DMS79 treated with DMSO at 0.1 percent for 48 hours (cell line): ENCODE results near the gene CTDNEP1.
"Not testable (repeated sequence)": the region's sequence is repeated elsewhere in the genome, so short reads cannot be mapped to it uniquely, and the experiment has no call there.

ENCODE experiments used
- DNase-seq: peaks from one replicate; lab custom pipeline; 2025; lab: John Stamatoyannopoulos, UW

CTDNEP1 gene

DNA sequence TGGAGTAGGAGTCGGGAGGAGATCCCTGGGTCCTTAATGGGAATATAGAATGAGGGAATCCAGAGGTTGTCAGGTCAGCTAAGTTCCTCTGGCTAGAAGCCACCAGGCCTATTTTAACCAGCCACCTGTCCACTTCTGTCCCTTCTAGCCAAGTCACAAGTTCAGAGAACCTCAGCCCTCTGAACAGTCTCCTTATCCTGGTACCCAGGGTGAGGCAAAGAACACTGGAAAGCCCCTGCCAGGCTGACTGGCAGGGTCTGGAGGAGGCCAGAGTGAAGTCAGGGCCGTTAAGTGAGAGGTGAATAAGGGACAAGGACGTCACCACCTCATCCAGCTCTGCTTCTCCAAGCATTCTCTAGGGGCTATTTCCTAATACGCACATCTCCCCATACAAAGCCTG, 2.7 kb downstream of the CTDNEP1 start:
- no peak for DNase-seq

DNA sequence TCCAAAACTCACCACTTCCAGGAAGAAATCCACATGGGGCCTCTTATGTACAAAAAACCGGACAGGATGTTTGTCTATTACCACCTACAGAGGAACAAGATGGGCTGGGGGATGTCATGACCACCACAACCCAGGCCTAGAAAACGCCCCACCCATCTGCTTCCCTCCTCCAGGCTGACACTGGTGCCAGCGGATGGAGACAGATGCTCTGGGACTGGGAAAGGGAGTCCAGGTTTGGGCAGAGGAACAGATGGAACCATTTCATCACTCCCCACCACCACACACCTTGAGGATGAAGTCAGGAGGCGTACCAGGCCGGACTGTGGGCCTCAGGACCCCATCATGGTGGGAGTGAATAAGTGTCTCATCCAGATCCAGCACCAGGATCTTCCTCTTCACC, 4.8 kb downstream of the CTDNEP1 start:
- DNase-seq: no peak

DNA sequence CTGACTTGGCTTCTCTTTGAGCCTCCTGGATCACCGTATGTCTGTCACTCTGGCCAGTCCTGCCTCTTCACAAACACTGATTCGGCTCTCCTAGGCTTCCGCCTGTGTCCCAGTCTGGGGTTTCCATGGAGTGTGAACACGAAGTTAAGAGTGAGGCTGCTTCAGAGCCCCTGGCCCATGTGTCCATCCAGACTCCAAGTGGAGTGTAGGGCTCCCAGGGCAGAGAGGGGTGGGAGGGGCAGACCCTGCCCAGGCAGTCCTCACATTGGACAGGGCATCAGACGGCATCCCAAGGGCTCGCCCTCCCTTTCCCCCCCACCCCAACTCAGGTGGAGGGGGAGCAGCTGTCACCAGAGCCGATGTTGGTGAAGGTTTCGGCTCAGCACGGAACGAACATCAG, 7.7 kb downstream of the CTDNEP1 start:
- DNase-seq: not testable (repeated sequence)

DNA sequence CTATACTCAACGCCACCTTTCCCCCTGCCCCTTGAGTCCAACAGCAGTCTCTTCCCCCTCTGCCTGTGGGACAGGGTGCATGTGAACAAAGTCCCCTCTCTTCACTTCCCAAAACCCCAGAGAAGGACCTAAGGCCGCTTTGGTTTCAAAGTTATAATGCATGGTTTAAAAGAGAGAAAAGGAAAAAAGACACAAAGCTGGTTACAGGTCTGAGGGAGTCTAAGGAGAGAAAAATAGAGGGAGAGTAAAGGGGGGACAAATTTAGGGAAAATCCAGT, 8.1 kb downstream of the CTDNEP1 start:
- DNase-seq: no peak

DNA sequence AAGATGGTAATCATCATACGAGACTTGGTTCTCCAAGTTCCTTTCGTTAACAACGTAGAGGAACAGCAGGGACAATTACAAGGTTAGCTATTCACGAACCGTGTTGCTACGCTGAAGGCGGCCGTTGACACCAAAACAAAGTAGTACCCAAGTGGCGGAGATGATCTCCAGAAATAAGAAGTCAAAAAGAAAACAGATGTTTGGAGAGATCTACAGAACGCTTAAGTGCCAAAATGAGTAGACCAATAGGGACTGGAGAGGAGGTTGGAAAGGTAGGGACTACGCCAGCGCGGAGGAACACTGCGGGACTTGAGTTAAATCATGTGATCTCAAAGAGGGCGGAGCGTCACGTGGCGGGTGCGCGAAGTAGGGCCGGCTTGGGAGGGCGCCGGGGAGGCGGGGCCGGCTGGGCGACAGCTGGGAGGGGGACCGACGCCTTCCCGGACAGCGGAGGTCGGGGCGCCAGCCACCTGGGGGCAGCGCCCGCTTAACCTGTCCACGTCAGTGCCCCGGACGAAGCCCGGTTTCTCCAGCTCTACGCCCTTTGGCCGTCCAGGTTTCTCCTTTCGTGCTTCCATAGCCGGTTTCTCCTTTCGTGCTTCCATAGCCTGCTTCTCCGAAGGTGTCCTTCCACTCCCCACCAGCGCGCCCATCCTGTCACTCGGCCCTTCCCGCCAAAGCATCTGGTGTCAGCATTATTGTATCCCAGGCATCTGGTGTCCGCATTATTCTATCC, 8.6 kb downstream of the CTDNEP1 start:
- peak; percentile 95 for DNase-seq

DNA sequence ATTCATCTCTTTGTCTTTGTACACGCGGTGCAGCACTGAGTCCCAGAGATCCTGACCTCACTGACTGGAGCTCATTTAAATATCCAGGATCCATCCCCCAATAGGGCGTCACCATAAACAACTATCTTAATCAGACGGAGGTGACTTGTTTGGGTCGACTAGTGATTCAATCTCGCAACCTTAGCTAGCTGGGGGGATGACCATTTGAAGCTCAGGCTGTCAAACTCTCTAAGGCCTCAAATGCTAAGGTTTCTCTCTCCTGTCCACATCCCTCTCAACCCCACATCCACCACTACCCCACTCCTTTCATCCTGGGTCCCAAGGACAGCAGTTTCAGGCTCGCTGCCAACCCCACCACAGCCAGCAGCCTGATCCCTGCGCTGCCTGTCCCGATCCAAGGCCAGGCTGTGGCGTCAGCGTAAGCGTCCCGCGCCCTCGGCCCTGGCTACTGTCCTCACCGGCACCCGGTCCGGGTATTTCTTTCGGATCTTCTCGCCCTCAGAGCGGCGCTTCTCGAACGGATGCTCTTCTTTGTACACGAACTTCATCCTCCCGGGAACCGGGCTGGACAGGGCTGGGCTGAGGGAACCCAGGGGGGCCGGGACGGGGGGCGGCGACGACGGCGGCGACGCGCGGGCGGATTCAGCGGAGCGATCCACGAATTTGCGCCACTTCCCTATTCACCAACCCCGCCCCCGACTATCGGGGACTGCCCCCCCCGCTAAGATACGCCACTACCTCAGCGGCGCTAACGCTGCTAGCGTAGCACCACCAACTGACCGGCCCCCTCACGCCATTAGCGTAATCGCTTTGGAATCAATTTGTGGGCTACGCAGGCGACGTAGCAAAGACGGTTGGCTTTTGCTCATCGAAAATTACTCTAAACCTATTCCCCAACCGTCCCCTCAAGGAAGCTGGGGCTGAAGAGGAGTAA, 9.5 kb downstream of the CTDNEP1 start, which contains the start of gene GABARAP:
GABARAP (minus strand) TSS at position 667 of the 934 bp plus-strand sequence; CDS start at position 548, 119 bp downstream.
- peak; percentile 87 for DNase-seq

DNA sequence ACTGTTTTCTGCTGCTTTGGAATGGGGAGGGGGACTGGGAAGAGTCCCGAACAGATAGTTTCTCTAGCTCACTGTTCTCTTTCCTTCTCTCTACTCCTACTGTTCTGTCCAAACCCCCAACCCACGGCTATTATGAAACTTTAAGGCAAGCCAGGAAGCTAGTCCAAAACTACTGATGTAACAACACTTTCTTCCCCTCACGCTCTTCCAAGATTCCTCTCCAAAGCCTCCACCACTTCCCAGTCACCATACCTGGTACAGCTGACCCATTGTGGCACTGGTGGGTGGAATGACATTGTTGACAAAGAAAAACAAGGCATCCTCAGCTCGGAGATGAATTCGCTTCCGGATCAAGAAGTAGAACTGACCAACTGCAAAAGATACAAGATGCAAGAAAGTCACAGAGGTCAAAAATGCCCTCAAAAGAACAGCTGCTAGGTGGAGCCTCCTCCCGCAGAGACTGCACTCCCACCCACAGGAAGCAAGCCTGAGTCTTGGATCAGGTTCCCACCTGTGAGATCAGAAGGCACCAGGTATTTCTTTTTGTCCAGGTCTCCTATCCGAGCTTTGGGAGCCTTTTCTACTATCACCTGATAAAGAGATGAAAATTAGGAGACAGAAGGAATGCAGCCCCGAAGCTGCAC, 10.3 kb downstream of the CTDNEP1 start:
- DNase-seq: no peak

DNA sequence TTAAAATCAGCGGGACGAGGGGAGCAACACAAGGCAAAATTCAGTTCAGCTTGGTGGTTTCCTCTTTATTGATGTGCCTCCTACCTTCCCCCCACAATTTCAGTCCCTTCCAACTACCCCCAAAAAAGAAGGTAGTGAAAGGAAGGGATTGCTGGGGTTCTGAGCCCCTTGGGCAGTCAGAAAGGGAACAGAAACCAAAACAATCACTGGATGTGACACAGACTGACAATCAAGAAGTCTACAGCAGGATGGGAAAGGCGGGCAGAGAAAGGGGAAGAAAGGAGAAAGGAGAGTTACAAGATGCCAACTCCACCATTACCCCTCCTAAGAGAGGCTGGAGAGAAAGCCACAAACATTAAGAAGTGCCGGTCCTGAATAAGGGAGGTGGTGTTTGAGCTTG, 11.2 kb downstream of the CTDNEP1 start:
- DNase-seq: no peak

DNA sequence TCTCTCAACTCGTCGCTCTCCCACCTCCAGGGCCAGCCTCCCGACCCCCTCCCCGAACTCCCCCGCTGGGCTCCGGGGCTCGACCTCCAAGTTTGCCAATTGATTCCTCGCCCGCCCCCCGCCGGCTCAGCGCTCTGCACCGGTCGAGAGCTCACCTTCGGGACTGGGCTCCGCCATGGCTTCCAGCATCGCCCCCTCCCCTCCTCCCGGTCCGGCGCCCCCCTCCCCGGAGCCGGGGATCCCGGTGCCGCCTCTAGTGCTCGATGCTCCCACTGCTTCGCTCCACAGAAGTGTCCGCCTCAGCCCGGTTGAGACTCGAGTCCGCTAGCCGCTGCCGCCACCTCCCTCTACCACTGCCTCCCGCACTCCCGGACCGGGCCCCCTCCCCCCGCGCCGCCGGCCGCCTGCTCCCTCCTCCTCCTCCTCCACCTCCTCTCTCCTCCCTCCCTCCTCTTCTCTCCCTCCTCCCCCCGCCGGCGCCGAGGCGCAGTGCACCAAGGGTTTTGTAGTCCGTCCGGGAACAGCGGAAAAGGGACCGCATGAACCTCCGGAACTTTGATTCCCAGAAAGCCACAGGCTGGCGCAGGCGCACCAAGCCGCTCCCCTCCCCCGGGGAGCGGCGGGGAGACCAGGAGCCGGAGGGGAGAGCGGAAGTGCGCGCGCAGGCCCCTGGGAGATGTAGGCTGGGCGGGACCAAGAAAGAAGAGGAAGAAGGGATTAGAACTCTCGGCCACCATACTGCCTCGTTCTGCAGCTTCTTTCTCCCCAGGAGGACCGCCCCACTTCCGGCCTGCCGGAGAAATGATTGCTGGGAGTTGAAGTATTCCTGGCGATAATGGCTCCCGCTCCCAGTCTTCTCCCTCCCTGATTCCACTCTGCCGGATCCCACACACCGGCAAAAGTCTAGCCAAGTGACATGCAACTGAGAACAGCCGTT, 12.2 kb downstream of the CTDNEP1 start, which contains the start of gene PHF23:
PHF23 (minus strand) TSS at position 367 of the 937 bp plus-strand sequence; CDS start at position 189, 178 bp downstream.
- peak; percentile 99 for DNase-seq

DNA sequence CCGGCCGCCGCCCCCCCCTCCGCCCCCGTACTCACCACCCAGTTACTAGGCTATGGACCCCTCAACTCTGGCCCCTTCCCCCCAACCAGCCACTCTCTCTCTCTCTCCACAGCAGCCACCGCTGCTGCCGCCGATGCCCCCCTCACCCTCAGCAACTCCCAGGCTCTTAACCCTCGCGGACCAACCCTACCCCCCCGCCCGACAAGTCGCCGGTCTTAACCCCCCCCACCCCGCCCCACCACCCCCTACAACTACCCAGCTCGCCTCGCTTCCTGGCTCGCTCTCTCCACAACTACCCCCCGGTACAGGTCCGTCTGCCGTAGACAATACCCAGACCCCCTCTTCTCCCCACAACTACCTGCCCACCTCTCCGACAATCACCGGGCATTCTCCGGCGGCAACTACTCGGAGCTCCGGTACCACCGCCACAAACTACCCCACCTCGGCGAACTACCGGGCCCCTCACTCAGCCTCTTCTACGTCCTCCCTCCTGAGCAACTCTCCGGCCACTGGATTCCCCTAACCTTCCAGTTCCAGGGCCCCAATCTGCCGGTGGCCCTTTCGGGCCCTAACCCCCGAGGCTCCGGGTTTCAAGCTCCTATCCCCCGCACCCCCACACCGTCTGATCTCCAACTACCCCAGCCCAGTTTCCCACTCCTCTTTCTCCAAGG, 13.0 kb downstream of the CTDNEP1 start:
- no peak for DNase-seq

DNA sequence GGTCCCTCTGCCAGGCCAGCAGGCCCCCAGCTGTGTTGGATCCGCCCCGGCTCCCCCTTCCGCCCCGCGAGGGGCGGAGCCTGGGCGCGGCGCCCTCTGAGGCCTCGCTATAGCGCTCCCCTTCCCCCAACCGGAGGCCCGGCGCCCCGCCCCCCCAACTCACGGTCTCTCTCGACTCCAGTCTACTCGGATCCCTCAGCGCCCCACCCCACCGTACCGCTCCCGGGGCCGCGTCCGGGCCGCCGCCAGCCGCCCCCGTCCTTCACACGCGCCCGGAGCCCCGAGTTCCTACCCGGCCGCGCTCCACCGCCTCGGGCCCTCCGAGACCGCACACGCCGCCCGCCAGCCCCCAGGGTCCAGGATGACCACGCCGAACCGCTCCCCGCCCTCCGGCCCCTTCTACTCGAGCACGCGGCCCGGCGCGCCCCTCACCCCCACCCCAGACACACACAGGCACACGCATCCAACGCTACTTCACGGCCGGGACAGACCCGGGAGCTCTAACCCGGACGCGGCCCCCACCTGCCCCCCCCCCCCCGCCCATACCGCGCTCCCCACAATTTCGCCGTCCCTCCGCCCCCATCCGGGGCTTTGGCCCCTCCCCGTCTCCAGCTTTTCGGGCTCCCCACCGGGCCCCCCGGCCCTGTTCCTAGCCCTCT, 13.6 kb downstream of the CTDNEP1 start:
- no peak for DNase-seq

DNA sequence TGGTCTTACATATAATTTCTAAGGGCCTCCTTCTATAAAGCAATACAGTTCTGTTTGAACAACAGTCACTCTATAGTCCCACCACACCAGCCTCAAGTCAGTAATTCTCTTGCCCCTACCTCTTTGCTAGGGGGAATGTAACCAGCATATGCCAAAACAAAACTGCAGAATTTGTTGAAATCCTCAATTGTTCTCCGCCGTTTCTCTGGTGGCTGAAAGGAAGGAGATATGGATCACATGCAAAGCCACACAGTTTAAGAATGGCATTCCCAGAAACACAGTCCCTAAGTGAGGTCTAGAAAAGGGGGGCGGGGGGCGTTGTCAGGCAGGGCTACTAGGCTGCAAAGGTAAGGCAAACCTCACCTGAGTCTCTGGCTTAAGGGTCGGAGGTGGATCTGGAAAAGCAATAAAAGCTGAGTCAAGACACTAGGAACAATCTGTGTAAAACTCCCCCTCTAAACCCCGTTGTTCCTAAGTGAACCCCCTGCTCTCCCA, 14.2 kb downstream of the CTDNEP1 start:
- no peak for DNase-seq

DNA sequence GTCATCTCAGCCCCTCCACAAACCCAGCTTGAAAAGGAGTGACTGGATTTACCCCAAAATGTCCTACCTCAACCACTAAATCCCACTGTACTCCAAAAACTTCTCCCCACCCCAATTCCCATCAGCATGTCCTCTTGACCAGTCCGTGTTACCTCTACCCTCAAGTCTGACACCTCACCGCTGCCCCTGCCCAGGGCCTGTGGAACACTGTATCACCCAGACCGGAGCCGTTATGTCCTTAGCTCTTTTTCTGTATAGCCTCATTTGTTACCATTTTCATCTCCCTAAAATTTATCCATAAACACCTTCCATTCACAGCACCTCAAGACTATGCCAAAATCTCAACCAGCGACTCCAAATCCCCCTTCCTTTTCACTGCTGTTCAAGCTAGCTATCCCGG, 14.7 kb downstream of the CTDNEP1 start:
- no peak for DNase-seq

DNA sequence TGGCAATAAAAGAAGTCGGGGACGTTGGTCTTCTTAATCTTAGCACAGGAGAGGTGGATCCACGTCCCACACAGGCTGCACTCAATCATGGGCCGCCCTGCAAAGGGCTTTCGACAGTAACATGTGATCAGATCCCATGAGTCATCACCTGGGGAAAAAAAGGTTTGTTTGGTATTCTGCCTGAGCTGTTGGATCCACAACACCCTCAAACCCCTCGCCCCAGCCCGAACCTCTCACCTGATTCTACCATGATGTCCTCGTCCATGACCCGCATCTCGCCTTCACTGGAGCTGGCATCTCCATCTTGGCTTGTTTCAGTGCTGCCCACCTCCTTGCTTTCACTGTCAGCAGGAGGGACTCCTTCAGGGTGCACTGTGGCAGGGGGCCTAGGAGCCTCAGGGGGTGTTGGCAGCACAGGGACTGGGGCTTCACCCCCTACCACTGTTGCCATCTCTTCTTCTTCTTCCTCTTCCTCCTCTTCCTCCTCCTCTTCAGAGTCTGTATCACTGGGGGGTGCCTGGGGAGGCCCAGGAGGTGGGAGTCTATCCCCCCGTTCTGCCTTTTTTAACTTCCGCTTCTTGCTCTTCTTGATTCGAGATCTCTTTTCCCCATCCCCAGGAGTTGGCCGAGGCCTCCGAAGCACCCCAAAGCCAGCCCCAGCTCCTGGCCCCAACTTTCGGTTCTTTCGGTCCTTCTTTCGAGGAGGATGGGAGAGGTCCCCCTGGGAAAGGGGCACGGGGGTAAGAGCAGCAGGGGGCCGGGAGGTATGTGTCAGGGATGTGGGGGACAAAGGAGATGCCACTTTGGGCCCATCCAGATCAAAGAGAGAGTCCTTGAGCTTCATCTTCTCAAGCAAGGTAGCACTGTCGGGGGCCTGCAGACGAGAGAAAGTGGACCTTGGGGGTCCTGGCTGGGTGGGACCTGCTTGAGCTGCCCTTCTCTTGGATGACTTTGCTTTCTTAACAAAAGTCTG, 15.6 kb downstream of the CTDNEP1 start:
- DNase-seq: no peak

DNA sequence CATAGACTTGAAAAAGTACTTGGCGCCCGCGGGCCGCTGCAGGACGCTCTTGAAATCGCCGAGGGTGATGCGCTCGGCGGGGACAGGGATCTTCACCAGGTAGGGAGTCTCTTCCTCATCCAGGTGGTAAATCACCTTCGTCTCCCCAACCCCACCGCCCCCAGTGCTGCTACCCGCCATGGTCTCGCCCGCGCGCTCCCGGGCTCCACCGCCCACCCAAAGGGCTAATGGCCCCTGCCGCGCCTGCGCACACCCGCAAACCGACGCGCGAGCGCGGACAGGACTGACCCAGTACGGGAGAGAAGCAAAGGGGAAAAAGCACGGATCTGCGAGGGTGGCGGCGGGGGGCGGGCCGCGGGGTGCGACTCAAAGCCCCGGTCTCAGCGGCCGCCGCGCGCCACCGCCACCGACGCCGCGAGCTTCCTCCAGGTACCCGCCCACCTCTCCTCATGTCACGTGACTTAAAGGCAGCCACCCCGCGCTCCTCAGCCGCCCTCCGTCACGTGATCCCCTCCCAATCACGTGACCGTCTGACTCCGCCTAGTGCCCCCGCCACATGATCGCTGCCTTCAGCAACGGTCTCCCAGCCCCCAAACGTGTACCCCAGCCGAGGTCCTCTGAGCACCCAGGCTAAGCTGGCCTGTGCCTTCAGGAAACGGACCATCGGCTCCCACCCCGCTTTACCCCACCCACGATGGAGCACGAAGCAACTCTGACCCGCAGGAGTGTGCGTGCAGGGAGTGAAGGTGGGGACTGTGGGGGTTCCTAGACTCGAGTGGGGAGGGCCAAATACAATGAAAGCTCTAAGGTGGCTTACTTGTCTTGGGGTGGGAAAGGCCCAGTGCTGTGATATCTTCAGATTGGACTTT, 17.2 kb downstream of the CTDNEP1 start, which contains the start of gene DVL2:
DVL2 (minus strand) TSS at position 435 of the 869 bp plus-strand sequence; CDS start at position 180, 255 bp downstream.
- DNase-seq: peak; percentile 94

DNA sequence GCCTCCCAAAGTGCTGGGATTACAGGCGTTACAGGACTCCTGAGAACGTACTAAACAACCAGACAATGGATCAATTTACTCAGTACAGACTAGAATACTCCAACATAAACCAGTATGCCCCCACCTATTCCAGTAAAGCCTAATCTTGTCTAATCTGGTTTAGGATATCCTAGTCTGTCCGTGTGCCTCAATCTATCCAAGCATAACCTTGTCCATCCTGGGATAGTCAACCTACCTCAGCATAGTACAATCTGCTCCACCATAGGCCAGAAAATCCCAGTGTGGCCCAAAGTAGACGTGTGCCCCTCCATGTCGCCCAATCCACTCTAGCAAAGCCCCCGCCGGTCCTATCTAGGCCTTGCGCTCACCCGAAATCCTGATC, 17.8 kb downstream of the CTDNEP1 start:
- peak; percentile 62 for DNase-seq

DNA sequence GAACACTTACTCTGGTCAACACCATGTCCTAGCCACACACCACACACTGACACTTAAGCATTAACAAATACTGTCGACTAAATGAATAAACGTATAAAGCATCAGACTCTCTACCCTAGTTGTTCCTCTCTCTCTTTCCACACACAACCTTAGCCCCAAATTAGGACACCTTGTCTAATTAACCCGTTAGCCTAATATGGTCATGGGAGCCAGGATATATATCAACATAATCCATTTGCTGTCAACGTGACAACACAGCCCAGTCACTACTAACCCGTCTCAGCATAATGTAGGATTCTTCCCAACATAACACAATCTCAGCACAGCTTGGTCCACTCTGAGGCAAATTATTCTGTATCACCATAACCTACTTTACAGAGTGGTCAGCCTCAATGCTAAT, 19.4 kb downstream of the CTDNEP1 start:
- no peak for DNase-seq

DNA sequence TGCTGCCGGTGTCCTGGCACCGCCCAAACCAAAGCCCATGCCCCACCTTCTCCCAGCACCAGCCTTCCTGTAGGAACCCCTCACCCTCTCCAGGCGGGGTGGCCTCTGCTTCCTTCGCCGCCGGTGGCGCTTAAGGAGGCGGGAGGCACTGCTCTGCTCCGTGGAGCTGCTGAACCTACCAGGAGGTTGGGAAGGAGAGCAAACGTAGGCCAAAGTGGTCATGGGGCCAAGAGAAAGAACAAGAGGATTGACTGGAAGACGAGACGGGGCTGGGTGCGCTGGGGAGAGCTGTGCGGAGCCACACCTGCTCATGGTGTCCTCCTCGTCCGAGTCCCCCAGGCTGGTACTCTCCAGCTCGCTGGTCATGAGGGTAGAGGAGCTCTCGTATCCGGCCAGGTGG, 22.0 kb downstream of the CTDNEP1 start:
- no peak for DNase-seq
